Common myeloid progenitor, CD34-positive (primary cell): ENCODE results near the gene MGAT5B.

ENCODE experiments used
- CTCF ChIA-PET: fragments of 350-600 bp; sonication (Branson Sonifier 250); formaldehyde crosslinking; loops from one replicate; lab custom pipeline; 2021; ENCODE audit warnings: antibody characterized with exemption; lab: Charles Lee
- POLR2A ChIA-PET: fragments of 350-600 bp; sonication (Branson Sonifier 250); formaldehyde crosslinking; loops from one replicate; lab custom pipeline; 2021; ENCODE audit warnings: antibody characterized with exemption; lab: Charles Lee
- DNase-seq, 3 donors: peaks; one replicate each; pipeline versions ENCODE4 v3.0.0 to v3.0.0-alpha.2; 2013
- H3K27ac ChIP-seq, 2 experiments: 1 replicate in 1 of 2; 2 replicates in 1 of 2; pipeline ENCODE4 v1.7.0; 2013; ENCODE audit warnings: inconsistent platforms in 2 of 2, low read length in 2 of 2, mild to moderate bottlenecking in 2 of 2, low read depth in 1 of 2, moderate library complexity in 1 of 2; ENCODE audit not compliant: severe bottlenecking in 2 of 2, insufficient read depth in 1 of 2, poor library complexity in 1 of 2
- H3K27me3 ChIP-seq, 5 experiments: replicated peaks in 2 of 5; 1 replicate in 3 of 5; 2 replicates in 2 of 5; pipeline versions ENCODE4 v1.6.1 to v1.7.0; 2013; ENCODE audit warnings: low read length in 4 of 5, mild to moderate bottlenecking in 2 of 5, moderate library complexity in 2 of 5, inconsistent platforms in 1 of 5; ENCODE audit not compliant: insufficient read depth in 5 of 5, control insufficient read depth in 4 of 5
- H3K36me3 ChIP-seq, 4 experiments: 1 replicate in 2 of 4; 2 replicates in 2 of 4; pipeline versions ENCODE4 v1.6.1 to v1.7.0; 2013; ENCODE audit warnings: low read length in 3 of 4, control low read depth in 1 of 4, mild to moderate bottlenecking in 1 of 4; ENCODE audit not compliant: control insufficient read depth in 4 of 4, insufficient read depth in 4 of 4
- H3K4me1 ChIP-seq, 4 experiments: 1 replicate in 3 of 4; 2 replicates in 1 of 4; pipeline versions ENCODE4 v1.6.1 to v1.7.1; 2013; ENCODE audit warnings: low read length in 3 of 4, mild to moderate bottlenecking in 3 of 4, control low read depth in 1 of 4, inconsistent platforms in 1 of 4, moderate library complexity in 1 of 4; ENCODE audit not compliant: control insufficient read depth in 4 of 4, insufficient read depth in 4 of 4; ENCODE audit errors: control extremely low read depth in 1 of 4
- H3K4me3 ChIP-seq, 7 experiments: 1 replicate in 4 of 7; 2 replicates in 3 of 7; pipeline versions ENCODE4 v1.5.1 to v1.7.0; 2013; ENCODE audit warnings: mild to moderate bottlenecking in 7 of 7, low read length in 6 of 7, moderate library complexity in 6 of 7, inconsistent platforms in 2 of 7, low read depth in 2 of 7, control low read depth in 1 of 7; ENCODE audit not compliant: insufficient read depth in 4 of 7, control insufficient read depth in 1 of 7; ENCODE audit errors: extremely low read depth in 1 of 7
- H3K9me3 ChIP-seq, 5 experiments: 1 replicate in 4 of 5; 2 replicates in 1 of 5; pipeline versions ENCODE4 v1.6.1 to v1.7.1; 2013; ENCODE audit warnings: low read length in 4 of 5, mild to moderate bottlenecking in 2 of 5, inconsistent platforms in 1 of 5, low read depth in 1 of 5, moderate library complexity in 1 of 5; ENCODE audit not compliant: control insufficient read depth in 4 of 5, insufficient read depth in 2 of 5; ENCODE audit errors: control extremely low read depth in 1 of 5
- WGBS: methylation state at CpG from one replicate; pipeline ENCODE4 v1.1.5; 2013; ENCODE audit not compliant: insufficient coverage; 5-methylcytosine and 5-hydroxymethylcytosine counted together

MGAT5B gene

DNA sequence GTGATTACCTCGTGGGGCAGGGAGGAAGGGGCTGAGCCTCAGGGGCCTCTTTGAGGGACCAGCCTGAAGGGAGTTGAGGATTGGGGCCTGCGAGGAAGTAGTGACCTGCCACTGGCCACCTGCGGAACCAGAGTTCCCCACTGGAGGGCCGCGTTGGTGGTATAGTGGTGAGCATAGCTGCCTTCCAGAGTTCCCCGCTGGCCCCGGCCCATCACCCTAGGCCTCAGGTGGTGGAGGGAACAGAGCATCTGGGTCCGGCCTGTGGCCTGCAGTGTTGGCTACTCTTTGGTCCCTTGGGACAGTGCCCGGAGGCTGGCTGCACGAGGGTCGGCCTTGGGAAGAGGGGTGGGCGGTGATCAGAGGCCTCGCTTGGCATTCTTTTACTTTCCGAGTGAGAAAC, 20.5 kb downstream of the MGAT5B start:
- H3K27me3 ChIP-seq: peaks cover 0 to 2% (median 0%) of the 10 kb centered on the region in 5 experiments
- H3K4me1 ChIP-seq: no peaks in the 10 kb centered on the region
- no peak for DNase-seq
- H3K4me3 ChIP-seq: no peak overlapping the region
- ChIA-PET POLR2A (no interaction called here), CTCF (interaction anchor here (2.6 kb wide), 1 partner anchor 21 kb away, joined by 6 read pairs; the partner anchor contains the start of gene MGAT5B)
- H3K36me3 ChIP-seq: no peaks in the 10 kb centered on the region
- H3K27ac ChIP-seq: no peak overlapping the region
- H3K9me3 ChIP-seq: no peaks in the 10 kb centered on the region
- 90% methylated on average over 13 of the region's 14 CpGs for WGBS

DNA sequence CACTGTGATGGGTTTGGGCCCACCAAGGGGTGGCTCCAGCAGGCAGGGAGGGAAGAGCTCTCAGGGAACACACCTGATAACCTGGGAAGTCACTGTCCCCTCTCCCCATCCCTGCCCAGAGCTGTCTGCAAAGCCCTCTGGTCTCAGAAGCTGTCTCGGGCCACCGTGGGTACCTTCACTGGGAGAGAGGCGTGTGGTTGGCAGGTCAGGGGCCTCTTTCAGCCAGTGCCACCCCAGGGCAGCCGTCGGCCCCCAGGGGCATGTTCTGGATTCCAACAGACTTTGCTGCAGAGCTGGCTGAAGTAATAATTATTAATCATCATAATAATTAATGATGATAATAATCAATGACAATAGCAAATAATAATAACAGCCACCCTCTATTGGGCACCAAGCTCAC, 21.1 kb downstream of the MGAT5B start:
- H3K27ac ChIP-seq: no peak overlapping the region
- no peak overlapping the region for H3K4me3 ChIP-seq
- CTCF ChIA-PET: interaction anchor here (1.0 to 2.6 kb wide), 2 partner anchors 10 to 22 kb away, joined by 3 to 6 read pairs; partner anchors contain the start of gene MGAT5B
- 100% methylated on average over 2 of the region's 5 CpGs for WGBS
- peaks cover 0 to 2% (median 0%) of the 10 kb centered on the region in 5 experiments for H3K27me3 ChIP-seq
- H3K9me3 ChIP-seq: no peaks in the 10 kb centered on the region
- POLR2A ChIA-PET: no interaction called here
- DNase-seq: no peak
- H3K36me3 ChIP-seq: no peaks in the 10 kb centered on the region
- no peaks in the 10 kb centered on the region for H3K4me1 ChIP-seq

DNA sequence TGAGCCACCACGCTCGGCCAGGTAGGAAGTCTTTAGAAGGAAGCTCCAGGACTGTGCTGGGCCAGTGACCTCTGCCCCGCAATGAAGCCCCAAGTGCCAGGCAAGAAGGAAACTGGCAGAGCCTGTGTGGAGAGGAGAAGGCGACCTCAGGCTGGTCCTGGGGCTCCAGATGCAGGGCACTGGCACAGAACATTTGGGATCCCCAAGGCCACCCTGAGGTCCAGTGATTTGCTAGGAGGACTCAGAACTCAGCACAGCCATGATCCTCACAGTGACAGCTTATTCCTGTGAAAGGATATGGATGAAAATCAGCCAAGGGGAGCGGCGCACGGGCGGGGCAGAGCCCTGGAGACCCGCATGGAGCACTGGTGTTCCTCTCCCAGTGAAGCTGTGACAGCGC, 24.1 kb downstream of the MGAT5B start:
- Histone ChIP-seq H3K27ac (no peak overlapping the region), H3K4me3 (no peak overlapping the region), H3K27me3 (no peaks in the 10 kb centered on the region), H3K4me1 (no peaks in the 10 kb centered on the region), H3K9me3 (peaks cover 0 to 4% (median 2%) of the 10 kb centered on the region in 5 experiments), H3K36me3 (no peaks in the 10 kb centered on the region)
- 95% methylated on average over 10 of the region's 10 CpGs for WGBS
- ChIA-PET POLR2A (no interaction called here), CTCF (no interaction called here)
- DNase-seq: no peak

DNA sequence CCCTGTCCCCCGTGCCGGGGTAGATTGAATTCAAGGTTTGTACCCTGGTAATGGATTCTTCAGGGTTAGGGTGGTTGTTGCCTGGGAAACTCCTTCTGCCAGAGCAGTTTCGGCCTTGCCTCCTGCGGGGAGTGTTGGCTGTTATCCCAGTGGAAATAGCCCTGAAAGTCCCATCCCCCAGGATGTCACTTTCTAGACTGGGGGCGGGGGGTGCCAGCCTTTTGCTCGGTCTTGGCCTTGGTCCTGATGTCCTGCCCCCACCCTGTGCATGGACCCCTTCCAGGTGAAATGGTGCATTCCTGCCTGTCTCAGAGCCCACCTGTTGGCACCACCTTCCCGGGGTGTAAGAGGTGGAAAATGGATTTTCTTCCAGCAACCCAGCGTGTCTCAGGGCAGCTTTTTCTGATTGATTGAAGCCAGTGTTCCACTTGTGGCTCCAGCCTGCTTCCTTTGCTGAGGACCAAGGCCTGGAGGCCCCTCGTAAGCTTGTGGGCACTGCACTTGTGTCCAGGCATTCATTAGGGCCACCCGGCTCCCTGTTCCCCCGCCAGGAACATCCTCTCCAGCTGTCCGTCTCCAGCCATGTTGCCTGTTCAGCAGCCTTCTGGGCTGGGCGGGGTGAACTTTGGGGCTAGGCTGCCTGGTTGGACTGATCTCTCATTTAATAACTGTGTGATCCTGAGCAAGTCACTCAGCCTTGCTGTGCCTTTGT, 25.6 kb downstream of the MGAT5B start:
- H3K27ac ChIP-seq: no peak overlapping the region

DNA sequence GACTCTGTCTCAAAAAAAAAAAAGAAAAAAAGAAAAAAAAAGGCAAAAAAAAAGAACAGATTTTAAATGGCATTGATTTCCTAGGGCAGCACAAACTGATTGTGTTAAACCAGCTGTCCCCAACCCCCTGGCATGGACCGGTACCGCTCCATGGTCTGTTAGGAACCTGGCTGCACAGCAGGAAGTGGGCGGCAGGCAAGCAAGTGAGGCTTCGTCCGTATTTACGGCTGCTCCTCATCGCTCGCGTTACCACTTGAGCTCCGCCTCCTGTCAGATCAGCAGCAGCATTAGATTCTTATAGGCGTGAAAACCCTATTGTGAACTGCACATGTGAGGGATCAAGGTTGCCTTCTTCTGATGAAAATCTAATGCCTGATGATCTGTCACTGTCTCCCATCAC, 26.6 kb downstream of the MGAT5B start:
- Histone ChIP-seq H3K9me3 (peaks cover 0 to 4% (median 2%) of the 10 kb centered on the region in 5 experiments), H3K4me3 (no peak overlapping the region), H3K36me3 (no peaks in the 10 kb centered on the region), H3K4me1 (no peaks in the 10 kb centered on the region), H3K27me3 (no peaks in the 10 kb centered on the region), H3K27ac (no peak overlapping the region)
- CTCF ChIA-PET: interaction anchor here (1.1 kb wide), 1 partner anchor 8 kb away, joined by 3 read pairs; no protein-coding TSS in a partner anchor
- 97% methylated on average over 9 of the region's 11 CpGs for WGBS
- DNase-seq: no peak
- POLR2A ChIA-PET: no interaction called here

More for the DNA sequence above, 25.6 kb downstream of the MGAT5B start:
- ChIA-PET CTCF (interaction anchor here (1.1 kb wide), 1 partner anchor 9 kb away, joined by 3 read pairs; no protein-coding TSS in a partner anchor), POLR2A (no interaction called here)
- no peaks in the 10 kb centered on the region for H3K4me1 ChIP-seq
- no peaks in the 10 kb centered on the region for H3K36me3 ChIP-seq
- peaks cover 0 to 4% (median 2%) of the 10 kb centered on the region in 5 experiments for H3K9me3 ChIP-seq
- no peak overlapping the region for H3K4me3 ChIP-seq
- no peak for DNase-seq
- WGBS: 95% methylated on average over 12 of the region's 13 CpGs
- H3K27me3 ChIP-seq: no peaks in the 10 kb centered on the region

DNA sequence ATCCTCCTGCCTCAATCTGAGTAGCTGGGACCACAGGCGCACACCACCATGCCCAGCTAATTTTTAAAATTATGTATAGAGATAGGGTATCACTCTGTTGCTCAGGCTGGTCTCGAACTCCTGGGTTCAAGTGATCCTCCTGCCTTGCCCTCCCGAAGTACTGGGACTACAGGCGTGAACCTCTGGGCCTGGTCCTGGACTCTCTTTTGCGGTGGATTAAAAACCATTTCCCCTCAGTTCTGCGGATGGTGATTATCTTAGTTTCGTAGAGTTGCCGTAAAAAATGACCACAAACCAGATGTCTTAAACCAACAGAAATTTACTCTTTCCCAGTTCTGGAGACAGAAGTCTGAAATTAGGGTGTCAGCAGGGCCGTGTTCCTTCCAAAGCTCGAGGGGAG, 28.8 kb downstream of the MGAT5B start:
- 95% methylated on average over 6 of the region's 10 CpGs for WGBS
- ChIA-PET POLR2A (no interaction called here), CTCF (no interaction called here)

DNA sequence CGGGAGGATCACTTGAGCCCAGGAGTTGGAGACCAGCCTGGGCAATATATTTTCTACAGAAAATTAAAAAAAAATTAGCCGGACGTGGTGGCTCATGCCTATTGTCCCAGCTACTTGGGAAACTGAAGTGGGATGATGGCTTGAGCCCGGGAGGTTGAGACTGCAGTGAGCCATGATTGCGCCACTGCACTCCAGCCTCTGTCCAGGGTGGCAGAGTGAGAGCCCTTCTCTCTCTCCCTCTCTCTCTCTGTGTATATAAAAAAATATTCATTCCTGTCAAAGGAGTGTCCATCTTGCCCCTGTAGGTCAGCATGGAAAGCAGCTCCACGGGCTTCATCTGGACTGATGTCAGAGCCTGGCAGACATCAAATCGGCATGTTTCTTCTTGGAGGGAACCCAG, 31.2 kb downstream of the MGAT5B start:
- peaks cover 0 to 4% (median 2%) of the 10 kb centered on the region in 5 experiments for H3K9me3 ChIP-seq
- ChIA-PET POLR2A (no interaction called here), CTCF (no interaction called here)
- 94% methylated on average over 6 of the region's 7 CpGs for WGBS
- H3K27me3 ChIP-seq: no peaks in the 10 kb centered on the region
- H3K4me1 ChIP-seq: no peaks in the 10 kb centered on the region
- H3K4me3 ChIP-seq: no peak overlapping the region
- no peak for DNase-seq
- no peak overlapping the region for H3K27ac ChIP-seq
- H3K36me3 ChIP-seq: no peaks in the 10 kb centered on the region

More for the DNA sequence above, 28.8 kb downstream of the MGAT5B start:
- DNase-seq: no peak
- Histone ChIP-seq H3K27ac (no peak overlapping the region), H3K4me3 (no peak overlapping the region), H3K4me1 (no peaks in the 10 kb centered on the region), H3K9me3 (peaks cover 0 to 4% (median 2%) of the 10 kb centered on the region in 5 experiments), H3K36me3 (no peaks in the 10 kb centered on the region), H3K27me3 (no peaks in the 10 kb centered on the region)
